GM08714 (cell line): Measurements from ENCODE around the gene LARGE1.

Experiments used
- H3K4me3 ChIP-seq: fragments of 200-500 bp; sonication (Bioruptor generic); 2 replicates; pipeline ENCODE4 v1.5.1; 2014; ENCODE audit warnings: mild to moderate bottlenecking, low read length, inconsistent platforms
- ZNF274 ChIP-seq: IDR thresholded peaks from 2 replicates; pipeline ENCODE4 v1.6.1; 2012; ENCODE audit warnings: mild to moderate bottlenecking, low read depth, low read length

Gene LARGE1

DNA sequence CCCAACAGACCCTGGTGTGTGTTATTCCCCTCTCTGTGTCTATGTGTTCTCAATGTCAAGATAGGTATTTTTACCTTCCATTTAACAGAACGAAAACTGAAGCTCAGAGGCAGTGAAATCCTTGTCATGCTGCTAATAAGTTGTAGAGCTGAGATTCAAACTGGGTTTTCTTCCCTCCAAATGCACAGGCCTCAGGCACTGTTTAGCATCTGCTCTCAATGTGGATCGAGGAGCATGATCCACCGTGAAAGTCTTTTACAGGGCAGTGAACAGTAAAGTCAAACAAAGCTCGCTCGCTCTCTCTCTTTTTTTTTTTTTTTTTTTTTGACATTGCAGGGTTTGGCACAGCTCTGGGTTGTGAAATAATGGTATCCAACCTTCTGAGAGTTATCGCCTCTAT, 461.1 kb downstream of the LARGE1 start:
- no peak overlapping the region for H3K4me3 ChIP-seq
- TF ChIP-seq ZNF274, result no peak

GRCh38 chr22:33456511-33456910, 463.8 kb downstream of the LARGE1 start:
- H3K4me3 ChIP-seq, result no peak overlapping the region
- TF ChIP-seq ZNF274, result no peak

- no peak for TF ChIP-seq ZNF274
- H3K4me3 ChIP-seq, result no peak overlapping the region
Measured at GRCh38 chr22:33455036-33455435, 465.2 kb downstream of the LARGE1 start.

DNA sequence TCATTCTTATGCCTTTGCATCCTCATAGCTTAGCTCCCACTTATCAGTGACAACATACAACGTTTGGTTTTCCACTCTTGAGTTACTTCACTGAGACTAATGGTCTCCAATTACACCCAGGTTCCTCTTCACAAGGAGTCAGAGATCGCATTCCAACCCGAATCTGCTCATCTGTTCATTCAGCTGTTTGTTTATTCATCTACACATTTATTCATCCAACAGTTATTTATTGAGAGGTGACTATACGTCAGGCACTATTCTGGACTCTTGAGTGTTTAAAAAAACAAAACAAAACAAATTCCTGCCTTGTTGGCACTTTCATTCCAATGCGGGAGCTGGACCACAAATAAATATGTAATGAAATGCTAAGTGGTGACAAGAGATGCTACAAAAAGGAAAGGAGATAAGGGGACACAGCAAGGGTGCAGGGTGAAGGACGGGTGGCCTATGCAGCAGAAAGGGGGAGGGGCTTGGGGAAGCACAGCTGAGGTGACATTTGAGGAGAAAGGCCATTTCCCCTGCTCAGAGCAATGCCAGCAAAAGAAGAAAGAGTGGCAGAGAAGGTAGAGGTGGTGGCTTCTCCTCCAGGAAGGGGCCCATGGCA, 468.3 kb downstream of the LARGE1 start:
- H3K4me3 ChIP-seq, result no peak overlapping the region
- TF ChIP-seq ZNF274, result no peak

- TF ChIP-seq ZNF274, result no peak
Measured at GRCh38 chr22:33450756-33451155, 469.5 kb downstream of the LARGE1 start.

GRCh38 chr22:33447733-33448132, 472.5 kb downstream of the LARGE1 start:
- TF ChIP-seq ZNF274, result no peak
- H3K4me3 ChIP-seq, result no peak overlapping the region

More at GRCh38 chr22:33450756-33451155, 469.5 kb downstream of the LARGE1 start:
- no peak overlapping the region for H3K4me3 ChIP-seq

- H3K4me3 ChIP-seq, result no peak overlapping the region
- TF ChIP-seq ZNF274, result no peak
Measured at GRCh38 chr22:33443683-33444082, 476.6 kb downstream of the LARGE1 start.

- H3K4me3 ChIP-seq, result no peak overlapping the region
- TF ChIP-seq ZNF274, result no peak
Measured at GRCh38 chr22:33440756-33441155, 479.5 kb downstream of the LARGE1 start.

DNA sequence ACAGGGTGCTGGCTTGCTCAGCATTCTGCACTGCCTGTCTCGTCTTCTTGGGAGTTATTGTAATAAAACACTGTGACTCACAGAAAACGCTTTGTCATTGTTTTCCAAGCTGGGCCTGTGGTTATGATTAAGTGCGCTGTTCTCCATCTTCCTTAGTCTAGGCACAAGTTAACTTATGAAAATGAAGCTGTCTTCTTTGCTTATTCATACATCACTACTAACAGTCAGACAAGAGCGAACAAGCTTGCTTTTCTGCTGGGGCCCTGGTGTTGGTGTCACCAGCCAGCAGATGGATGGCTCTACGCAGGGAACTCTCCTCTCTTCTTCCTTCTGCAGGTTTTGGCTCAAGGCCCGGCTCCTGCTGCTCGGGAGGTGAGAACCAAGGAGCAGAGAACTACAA, 482.0 kb downstream of the LARGE1 start:
- TF ChIP-seq ZNF274, result no peak
- no peak overlapping the region for H3K4me3 ChIP-seq

- TF ChIP-seq ZNF274, result no peak
- H3K4me3 ChIP-seq, result no peak overlapping the region
Measured at GRCh38 chr22:33431300-33431699, 489.0 kb downstream of the LARGE1 start.

DNA sequence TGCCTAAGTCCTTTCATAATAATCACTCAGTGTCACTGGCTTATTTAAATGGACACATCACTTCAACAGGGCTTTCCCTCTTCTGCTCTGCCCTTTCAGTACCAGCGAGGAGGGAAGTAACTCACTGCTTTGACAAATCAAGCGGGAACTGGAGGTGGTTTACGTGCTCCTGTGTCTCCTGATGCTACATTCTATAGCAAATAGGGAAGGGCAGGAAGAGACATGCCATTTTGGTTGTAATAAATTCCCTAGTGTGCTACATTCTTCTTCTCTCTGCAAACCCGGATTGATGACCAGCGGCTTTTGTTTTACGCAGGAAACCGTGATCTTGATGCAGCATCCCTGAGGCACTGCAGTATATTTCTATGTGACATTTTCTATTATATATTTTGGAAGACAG, 491.0 kb downstream of the LARGE1 start:
- H3K4me3 ChIP-seq, result no peak overlapping the region
- TF ChIP-seq ZNF274, result no peak

DNA sequence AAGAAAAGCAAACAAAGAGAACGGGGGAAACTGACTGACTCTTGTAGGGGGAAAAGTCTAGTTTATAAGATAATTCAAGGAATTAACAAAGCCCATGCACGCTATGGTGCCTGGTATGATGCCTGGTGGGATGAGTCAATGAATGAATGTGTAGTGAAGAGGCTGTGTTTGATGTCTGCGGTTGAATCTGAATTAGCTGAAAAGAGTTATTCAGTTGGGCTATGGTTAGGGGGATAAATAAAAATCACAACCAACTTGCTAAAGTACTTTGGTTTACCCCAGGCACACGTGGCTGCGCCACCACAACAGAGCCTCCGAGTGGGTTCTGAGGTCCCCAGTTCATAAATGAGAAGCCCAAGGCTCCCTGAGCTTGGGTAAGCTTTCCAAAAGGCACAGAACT, 492.8 kb downstream of the LARGE1 start:
- TF ChIP-seq ZNF274, result no peak
- H3K4me3 ChIP-seq, result no peak overlapping the region

DNA sequence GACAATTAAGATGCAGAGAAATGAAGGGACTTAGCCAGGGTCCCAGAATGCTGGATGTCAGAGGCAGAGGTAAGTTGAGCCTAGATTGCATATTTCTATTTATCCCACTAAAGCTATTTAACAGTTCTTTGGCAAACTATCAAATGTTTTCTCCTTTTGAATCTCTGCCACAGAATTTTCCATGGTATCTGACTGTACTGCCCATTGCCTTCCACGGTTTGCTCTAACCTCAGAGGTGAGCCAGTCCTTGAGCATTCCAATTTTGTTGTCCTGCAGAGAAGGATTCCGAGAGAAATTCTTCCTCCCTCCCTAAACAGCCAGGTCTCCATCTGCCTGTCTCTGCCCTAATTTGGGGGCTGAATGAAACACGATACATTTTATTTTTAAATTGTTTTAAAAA, 493.8 kb downstream of the LARGE1 start:
- no peak overlapping the region for H3K4me3 ChIP-seq
- TF ChIP-seq ZNF274, result no peak

GRCh38 chr22:33421859-33422258, 498.4 kb downstream of the LARGE1 start:
- TF ChIP-seq ZNF274, result no peak
- H3K4me3 ChIP-seq, result no peak overlapping the region

- H3K4me3 ChIP-seq, result no peak overlapping the region
- no peak for TF ChIP-seq ZNF274
Measured at GRCh38 chr22:33418484-33418883, 501.8 kb downstream of the LARGE1 start.

DNA sequence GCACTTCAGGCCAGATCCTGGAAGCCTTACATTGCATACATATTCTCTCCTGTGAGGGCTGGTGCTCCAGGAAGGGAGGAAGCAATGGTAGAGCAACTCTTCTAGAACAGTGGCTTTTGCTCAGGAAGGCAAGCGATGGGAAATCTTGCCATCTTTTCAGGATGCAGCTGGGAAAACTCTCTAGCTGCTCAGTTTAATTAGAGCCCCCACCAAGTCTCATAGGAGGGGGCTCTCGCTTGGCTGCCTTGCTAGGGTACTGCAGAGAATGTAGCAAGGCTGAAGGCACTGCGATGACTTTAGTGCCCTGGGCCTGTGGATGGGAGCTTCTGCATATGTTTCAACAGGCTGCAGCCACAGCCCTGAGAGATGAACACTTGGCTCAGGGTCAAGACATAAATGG, 504.9 kb downstream of the LARGE1 start:
- no peak overlapping the region for H3K4me3 ChIP-seq

DNA sequence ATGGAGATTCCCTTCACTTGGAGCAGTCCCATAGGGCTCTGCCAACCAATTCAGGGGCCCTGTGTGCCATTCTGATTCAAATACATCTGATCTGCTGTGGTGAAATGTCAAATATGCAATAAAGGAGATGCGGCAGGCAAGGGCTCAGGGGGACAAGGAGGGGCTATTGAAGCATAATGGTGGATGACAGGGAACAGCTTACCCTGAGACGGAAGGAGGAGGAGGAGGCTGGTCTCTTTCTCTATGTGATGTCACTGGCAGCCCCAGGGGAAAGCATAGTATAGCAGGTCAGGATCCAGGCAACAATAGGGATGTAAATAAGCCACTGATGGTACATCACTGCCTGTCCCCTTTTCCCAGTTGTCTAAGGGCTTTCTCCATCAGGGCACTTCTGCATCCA, 511.2 kb downstream of the LARGE1 start:
- TF ChIP-seq ZNF274, result no peak
- no peak overlapping the region for H3K4me3 ChIP-seq

More for the DNA sequence above, 504.9 kb downstream of the LARGE1 start:
- TF ChIP-seq ZNF274, result no peak
